Renal cortex interstitium (tissue), 15 donors: ENCODE results near the gene MLYCD. TPM values are rescaled to one million over a fixed set of nuclear protein-coding genes. Genes with fewer than 3 reads are reported as not detected.
A peak's percentile ranks its signal among the peaks of the same experiment; 100 is the strongest.

Experiments
- DNase-seq, 11 donors: peaks; one replicate each; pipeline ENCODE4 v3.0.0-alpha.2; 2013; ENCODE audit warnings: low read depth in 9 of 11, low spot score in 4 of 11; ENCODE audit errors: extremely low read depth in 1 of 11
- long read RNA-seq, 16 experiments: transcript quantifications; one replicate each; lab custom pipeline, GENCODE V29; 2026
- polyA plus RNA-seq, 3 donors: library from polyadenylated mRNA; unstranded; fragments of 120-200 nt; gene quantifications; one replicate each; pipeline ENCODE4 v1.2.1, GENCODE V29; 2013; ENCODE audit not compliant: insufficient read length in 3 of 3

Gene MLYCD
- 1 to 10 TPM; 3.7 to 5.7 (median 4.3) TPM for polyA plus RNA-seq
- long read RNA-seq, donor 1, full-length matches to known transcripts, result 3 of 3 reads
- long read RNA-seq, donor 1, partial matches to known transcripts, result 0 of 3 reads
- long read RNA-seq, donor 1, other reads (novel, unspliced or antisense), result 0 of 3 reads
- long read RNA-seq, donor 2, full-length matches to known transcripts, result 4 of 4 reads
- long read RNA-seq, donor 2, partial matches to known transcripts, result 0 of 4 reads
- long read RNA-seq, donor 2, other reads (novel, unspliced or antisense), result 0 of 4 reads
- long read RNA-seq, donor 3, full-length matches to known transcripts, result 10 of 10 reads
- long read RNA-seq, donor 3, partial matches to known transcripts, result 0 of 10 reads
- long read RNA-seq, donor 3, other reads (novel, unspliced or antisense), result 0 of 10 reads
- long read RNA-seq, donor 4, full-length matches to known transcripts, result 2 of 2 reads
- long read RNA-seq, donor 4, partial matches to known transcripts, result 0 of 2 reads
- long read RNA-seq, donor 4, other reads (novel, unspliced or antisense), result 0 of 2 reads
- long read RNA-seq, donor 5, result 0 reads
- long read RNA-seq, donor 6, full-length matches to known transcripts, result 8 of 8 reads
- long read RNA-seq, donor 6, partial matches to known transcripts, result 0 of 8 reads
- long read RNA-seq, donor 6, other reads (novel, unspliced or antisense), result 0 of 8 reads
- long read RNA-seq, donor 7, full-length matches to known transcripts, result 4 of 4 reads
- long read RNA-seq, donor 7, partial matches to known transcripts, result 0 of 4 reads
- long read RNA-seq, donor 7, other reads (novel, unspliced or antisense), result 0 of 4 reads
- long read RNA-seq, donor 8, result 0 reads
- long read RNA-seq, donor 9, full-length matches to known transcripts, result 9 of 9 reads
- long read RNA-seq, donor 9, partial matches to known transcripts, result 0 of 9 reads
- long read RNA-seq, donor 9, other reads (novel, unspliced or antisense), result 0 of 9 reads
- long read RNA-seq, donor 10, full-length matches to known transcripts, result 6 of 6 reads
- long read RNA-seq, donor 10, partial matches to known transcripts, result 0 of 6 reads
- long read RNA-seq, donor 10, other reads (novel, unspliced or antisense), result 0 of 6 reads
- long read RNA-seq, donor 11, full-length matches to known transcripts, result 4 of 4 reads
- long read RNA-seq, donor 11, partial matches to known transcripts, result 0 of 4 reads
- long read RNA-seq, donor 11, other reads (novel, unspliced or antisense), result 0 of 4 reads
- long read RNA-seq, donor 12, full-length matches to known transcripts, result 4 of 4 reads
- long read RNA-seq, donor 12, partial matches to known transcripts, result 0 of 4 reads
- long read RNA-seq, donor 12, other reads (novel, unspliced or antisense), result 0 of 4 reads
- long read RNA-seq, donor 13, result 0 reads
- long read RNA-seq, donor 14, full-length matches to known transcripts, result 10 of 10 reads
- long read RNA-seq, donor 14, partial matches to known transcripts, result 0 of 10 reads
- long read RNA-seq, donor 14, other reads (novel, unspliced or antisense), result 0 of 10 reads
- long read RNA-seq, donor 15, full-length matches to known transcripts, result 5 of 5 reads
- long read RNA-seq, donor 15, partial matches to known transcripts, result 0 of 5 reads
- long read RNA-seq, donor 15, other reads (novel, unspliced or antisense), result 0 of 5 reads
- long read RNA-seq, donor 16, full-length matches to known transcripts, result 21 of 21 reads
- long read RNA-seq, donor 16, partial matches to known transcripts, result 0 of 21 reads
- long read RNA-seq, donor 16, other reads (novel, unspliced or antisense), result 0 of 21 reads

DNA sequence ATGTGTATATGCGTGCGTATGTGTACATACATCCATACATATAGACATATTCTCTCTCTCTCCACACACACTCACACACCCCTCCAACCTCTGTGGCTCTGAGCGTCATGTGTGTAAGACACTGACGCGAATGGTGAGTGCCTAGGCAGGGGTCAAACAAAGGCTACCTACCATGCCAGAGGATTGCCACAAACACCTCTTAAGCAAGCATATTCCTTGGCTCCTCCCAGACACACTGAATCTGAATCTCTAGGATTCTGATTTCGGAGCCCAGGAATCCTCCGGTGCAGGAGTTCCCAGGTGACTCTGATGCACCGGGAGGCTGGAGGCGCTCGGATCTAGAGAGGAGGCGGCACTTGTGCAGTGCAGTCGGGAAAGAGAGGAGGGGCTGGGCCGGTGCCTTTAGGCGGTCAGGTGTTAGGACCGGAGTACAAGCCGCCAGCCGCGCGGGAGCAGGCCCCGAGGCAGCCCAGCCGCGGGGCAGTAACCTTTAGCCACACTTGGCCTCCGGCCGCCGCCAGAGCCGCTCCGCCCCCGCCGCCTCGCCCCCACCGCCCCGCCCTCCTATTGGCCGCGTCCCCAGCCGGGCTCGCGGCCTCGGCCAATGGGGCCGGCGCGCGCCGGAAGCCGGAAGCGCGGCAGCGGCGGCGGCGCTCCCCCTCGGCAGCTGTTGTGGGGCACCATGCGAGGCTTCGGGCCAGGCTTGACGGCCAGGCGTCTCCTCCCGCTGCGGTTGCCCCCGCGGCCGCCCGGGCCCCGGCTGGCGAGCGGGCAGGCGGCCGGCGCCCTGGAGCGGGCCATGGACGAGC is at the start of gene MLYCD:
MLYCD (plus strand) TSS at position 653 of the 809 bp plus-strand sequence; CDS start at position 683, 30 bp downstream.
- peak; percentile 29 to 72 (median 61) for DNase-seq

DNA sequence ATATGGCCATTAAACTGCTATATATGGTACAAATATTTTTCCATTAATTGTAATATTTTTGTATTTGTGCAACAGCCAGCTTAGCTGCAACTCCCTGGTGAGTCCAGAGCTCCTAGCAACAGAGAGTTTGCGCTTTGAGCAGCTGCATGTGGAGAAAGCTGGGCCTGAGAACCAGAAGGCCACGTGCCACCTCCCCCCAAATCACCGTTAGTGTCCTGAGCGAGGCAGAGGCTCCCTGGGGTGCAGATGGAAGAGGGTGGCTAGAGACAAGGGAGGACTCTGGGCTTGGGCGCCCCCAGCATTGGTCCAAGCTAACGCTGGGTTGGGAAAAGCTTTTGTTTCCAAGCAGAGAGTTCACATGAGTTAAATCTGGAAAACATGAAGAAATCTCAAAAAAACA is 49.5 kb upstream of the MLYCD start:
- DNase-seq, result no peak

DNA sequence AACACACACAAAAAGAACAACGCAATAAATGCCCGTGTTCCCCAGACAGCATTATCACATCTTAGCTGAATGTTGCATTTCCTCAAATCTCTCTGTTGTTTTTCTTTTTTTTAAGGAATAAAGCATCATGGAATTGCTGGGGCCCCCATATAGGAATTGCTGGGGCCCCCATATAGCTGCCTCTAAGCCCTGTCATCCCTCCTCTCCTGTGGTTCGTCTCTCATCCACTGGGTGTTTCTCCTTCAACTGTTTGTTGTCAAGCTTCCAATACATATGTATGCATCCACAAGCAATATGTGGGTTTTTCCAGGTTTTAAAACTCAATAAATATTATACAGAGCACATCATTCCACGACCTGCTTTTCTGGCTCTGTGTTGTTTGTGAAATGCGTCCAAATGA is 48.0 kb upstream of the MLYCD start:
- no peak for DNase-seq

DNA sequence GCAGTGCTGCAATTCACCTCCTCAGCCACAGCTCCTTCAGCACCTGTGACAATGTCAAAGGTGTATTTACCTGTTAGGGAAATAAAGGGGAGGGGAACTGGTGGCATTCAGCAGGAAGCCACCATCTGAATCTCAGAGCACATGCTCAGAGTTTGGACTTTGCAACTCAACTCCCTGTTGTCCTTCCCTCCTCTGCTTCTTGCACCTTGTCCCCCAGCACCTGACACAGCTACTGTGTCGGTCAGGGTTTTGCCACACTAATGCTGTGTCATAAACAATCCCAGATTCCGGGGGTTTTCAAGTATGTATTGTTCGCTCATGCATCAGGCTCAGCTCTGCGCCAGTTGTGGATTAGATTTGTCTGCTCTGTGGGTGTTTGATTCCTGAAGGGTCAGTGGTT is 47.4 kb upstream of the MLYCD start:
- DNase-seq, result no peak

DNA sequence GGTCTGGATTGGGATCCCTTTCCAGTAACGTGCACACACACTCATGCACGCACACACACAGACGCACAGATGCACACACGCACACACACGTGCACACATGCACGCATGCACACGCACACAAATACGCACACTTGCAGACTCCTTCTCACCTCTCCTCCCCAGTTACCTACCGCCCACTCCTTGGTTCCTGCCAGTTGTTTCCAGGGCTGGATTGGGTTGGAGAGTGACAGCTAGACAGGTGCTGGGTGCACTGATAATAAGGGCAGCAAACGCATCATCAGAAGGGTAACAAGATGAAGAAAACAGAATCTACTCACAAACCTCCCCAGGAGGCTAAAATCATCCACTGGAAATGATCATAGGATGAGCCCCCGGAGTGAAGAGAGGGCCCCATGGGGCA is 46.1 kb upstream of the MLYCD start:
- DNase-seq, result no peak

DNA sequence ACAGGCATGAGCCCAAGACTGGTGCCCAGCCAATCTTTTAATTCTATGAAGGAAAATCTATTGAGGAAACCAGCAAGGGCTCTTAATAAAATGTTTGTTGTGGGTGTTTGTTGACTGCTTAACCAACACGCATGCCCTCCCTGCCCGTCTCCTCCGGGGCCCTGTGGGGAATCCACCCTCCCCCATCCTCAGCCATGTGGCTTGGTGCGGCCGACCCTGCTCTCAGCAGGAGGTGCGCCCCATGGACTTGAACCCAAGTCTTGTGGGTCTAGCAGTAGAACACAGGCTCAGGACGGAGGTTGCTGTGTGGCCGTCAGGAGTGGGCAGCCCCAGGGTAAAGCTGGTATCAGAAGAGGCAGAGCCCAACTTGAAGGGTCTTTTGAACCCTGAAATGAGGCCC is 45.1 kb upstream of the MLYCD start:
- no peak for DNase-seq

DNA sequence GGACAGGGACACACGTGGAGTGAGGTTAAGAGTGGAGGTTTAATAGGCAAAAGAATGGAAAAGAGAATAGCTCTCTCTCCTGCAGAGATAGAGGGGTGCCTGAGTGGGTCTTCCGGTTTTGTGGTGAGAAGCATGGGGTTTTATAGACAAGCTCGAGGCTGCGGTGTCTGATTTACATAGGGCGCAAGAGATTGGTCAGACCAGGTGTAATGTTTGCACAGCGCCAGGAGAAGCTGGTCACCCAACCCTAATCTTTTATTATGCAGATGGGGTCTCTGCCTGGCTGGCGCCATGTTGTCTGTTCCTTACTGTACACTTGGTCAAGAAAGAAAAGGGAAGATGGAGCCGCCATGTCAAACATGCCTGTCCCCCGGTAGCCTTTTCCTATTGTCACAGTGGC is 44.5 kb upstream of the MLYCD start:
- no peak for DNase-seq

DNA sequence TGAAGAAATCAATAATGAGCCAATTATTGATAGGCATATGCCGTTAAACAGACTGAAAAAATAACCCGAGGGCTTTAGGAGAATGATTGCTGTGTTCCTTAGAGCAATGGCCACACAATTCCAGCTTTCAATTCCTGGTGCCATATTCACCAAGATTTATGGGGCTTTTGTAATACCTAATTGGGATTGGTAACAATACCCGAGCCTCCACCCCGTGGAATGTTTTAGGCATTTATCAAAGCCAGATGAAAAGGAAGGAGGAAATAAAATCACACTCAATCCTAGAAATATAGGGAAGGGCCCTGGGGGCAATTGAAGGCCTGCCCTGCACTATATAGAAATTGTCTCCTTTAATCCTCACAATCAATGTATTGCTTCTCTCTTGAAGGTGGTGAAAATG is 42.1 kb upstream of the MLYCD start:
- DNase-seq, result no peak

DNA sequence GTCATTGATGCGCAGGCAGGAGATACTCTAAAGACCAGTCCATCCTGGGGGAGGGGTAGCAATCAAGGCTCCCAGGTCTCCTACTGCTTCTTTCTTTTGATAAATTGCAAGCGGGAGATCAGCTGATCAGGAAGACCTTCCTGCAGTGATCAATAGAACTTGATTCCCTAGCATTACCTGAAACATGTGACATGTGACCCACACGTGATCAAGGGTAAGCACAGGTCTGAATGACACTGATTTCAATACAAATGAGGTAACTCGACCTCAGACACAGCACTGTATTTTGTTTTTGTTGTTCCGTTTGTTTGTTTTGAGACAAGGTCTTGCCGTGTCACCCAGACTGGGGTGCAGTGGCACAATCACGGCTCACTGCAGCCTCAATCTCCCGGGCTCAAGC is 39.6 kb upstream of the MLYCD start:
- no peak for DNase-seq

DNA sequence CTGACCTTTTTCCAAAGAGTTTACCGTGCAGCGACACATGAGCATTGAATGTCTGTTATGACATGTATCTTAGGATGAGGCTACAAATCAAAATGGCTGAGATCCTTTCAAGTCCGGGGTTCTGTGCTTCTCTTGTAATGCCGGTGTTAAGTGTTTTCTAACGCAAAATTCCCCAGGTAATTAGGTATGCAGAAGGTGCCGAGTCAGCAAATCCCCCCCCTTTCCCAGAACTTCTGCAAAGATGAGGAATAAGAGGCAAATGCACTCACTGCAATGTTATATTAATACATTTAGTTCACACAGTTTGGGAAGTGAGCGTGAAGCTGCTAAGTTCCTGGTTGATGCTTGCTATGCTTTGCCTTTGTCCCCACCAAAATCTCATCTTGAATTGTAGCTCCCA is 36.3 kb upstream of the MLYCD start:
- no peak for DNase-seq

DNA sequence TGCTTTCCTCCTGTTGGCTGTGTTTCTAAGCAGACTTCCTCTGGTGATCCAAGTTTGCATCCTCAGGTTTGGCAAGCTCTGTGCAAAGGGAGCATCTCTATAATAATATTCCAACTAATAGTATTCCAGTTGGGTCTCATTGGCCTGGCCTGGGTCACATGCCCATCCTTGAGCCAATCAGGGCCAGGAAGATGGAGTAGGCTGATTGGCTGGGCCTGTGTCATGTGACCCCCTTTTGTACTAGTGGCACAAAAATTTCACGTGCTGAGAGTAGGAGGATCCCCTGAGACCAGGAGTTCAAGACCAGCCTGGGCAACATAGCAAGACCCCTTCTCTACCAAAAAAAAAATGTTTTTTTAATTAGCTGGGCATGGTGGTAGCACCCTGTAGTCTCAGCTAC is 35.2 kb upstream of the MLYCD start:
- no peak for DNase-seq

DNA sequence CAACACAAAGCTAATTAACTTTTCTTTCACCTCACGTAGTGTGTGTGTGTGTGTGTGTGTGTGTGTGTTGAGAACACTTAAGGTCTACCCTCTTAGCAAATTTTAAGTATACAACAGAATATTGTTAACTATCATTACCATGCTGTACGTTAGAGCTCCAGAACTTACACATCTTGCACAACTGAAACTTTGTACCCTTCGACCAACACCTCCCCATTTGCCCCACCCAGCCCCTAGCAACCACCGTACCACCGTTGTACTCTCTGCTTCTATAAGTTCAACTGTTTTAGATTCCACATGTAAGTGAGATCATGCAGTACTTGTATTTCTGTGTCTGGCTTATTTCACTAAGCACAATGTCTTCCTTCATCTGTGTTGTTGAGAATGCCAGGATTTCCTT is 28.1 kb upstream of the MLYCD start:
- DNase-seq, result no peak

DNA sequence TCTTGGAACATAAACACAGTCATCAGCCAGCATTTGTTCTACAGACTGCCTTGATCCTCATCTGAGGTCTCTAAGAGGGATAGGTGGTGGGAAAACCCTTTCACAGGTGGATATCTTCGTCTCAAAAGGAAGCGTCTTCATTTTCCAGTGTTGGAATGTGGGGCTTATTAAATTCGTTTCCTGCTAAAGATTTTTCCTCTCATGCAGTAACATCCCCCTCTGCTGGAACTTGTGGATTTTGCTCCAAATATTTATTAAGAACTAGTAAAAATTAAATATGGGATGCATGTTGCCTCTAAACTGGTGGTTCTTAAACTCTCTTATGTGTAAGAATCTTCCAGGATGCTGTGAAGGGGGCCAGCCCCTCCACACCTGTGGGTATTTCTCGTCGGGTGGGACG is 20.1 kb upstream of the MLYCD start:
- DNase-seq, result peak in 3 of 11 donors; percentile 16 to 54 (median 28)

DNA sequence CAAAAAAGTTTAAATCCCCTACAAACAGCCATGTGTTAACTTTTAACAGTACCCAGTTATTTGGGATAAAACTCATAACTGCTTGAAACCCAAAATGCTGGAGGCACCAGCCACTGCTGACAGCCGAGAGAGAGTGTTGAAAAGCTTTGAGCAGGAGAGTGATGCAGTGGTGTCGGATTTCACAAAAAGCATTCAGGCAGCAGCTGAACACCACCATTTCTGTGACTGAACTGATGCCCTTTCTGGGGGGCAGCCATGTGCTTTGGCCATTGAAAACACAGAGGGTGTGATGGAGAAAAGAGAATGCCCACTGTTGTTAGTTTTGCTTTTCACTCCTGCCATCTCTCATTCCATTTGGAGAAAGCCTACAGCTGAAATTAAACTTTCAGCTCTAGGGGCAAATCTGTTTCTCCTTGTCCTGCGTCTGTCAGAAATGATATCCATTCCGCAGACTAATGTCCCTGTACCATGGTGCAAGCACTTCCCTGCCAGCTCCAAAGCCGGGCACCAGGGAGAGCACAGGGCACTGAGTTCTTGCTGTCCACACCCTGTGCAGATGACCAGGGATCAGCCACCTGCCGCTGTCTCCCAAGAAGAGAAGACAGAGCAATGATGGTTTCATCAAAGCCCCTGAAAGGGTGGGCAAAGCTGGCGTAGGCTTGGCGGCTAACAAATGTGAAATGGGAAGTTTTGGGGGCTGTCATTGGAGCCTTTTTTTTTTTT is 16.6 kb upstream of the MLYCD start:
- no peak for DNase-seq

DNA sequence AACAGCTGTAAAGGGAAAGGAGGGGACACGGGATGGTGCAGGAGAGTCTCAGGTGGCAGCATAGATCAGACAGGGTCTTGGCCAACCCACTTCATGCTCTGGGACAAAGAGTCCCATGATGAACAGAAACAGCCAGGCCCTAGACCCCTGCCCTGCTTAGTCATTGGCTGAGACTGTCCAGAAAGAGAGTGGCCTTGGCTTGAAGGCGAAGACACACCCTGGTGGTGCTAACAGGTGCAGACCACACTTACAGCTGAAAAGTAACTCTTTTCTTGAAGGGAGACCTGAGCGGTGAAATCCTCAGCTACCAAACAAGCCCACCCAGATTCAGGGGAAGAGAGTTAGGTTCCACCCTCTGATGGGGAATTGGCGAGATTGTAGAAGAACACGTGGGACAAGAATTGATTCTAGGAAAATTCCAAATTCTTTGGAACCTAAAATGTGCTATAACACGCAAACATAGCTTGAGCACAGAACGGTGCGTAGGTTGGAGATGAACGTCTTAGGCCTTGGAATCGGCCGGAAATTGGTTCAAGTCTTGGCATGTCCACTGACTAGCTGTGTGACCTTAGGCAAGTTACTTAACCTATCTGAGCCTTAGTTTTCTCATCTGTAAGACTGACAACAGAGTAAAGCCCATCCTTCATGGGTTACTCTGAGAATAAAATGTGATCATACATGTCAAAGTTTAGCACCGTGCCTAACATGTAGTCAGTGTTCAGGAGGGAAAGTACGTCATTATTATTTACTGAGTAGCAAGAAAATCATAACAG is 12.5 kb upstream of the MLYCD start:
- DNase-seq, result no peak

DNA sequence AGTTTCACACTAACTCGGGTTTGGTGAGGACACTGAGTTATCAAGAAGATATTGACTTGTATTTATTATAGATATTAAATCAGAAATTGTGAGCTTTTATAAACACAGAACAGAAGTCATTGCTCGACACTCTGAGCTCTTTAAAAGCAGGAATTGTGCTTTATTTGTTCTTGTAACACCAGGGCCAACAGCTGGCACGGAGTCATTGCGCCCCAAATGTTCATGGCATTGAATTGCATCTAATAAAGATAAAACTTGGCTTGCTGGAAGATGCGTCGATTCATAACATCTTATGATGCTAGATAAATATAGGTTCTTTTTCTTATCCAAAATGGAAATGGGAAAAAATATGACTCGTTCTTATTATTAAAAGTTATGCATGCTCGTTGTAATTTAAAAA is 11.8 kb upstream of the MLYCD start:
- no peak for DNase-seq
